K562 (cell line): ENCODE results near the gene DCAF8. TPM values are rescaled to one million over a fixed set of nuclear protein-coding genes. Genes with fewer than 3 reads are reported as not detected.

Experiments
- ATAC-seq: fragments of 200-7000 bp; cut with Tn5 transposase; 3 replicates; pipeline ENCODE4 v1.9.1; 2020; ENCODE audit warnings: moderate library complexity
- BruUV-seq: library from RNA; stranded (reverse); fragments of 400-500 nt; replicated peaks from 2 replicates; lab custom pipeline; 2021; lab: Mats Ljungman, UMichigan
- CTCF ChIA-PET: fragments of 300-600 bp; formaldehyde crosslinking; extraction: SDS; loops from one replicate; lab custom pipeline; 2021; ENCODE audit warnings: low intra/inter-chr PET ratio; lab: Yijun Ruan, JAX
- POLR2A ChIA-PET: fragments of 300-600, 350-650 bp; sonication (Branson Sonifier 250); formaldehyde crosslinking; extraction: SDS; loops from one replicate; lab custom pipeline; 2021; ENCODE audit warnings: antibody characterized with exemption, inconsistent platforms; lab: Yijun Ruan, JAX
- DNase-seq, 4 experiments: peaks; one replicate each; pipeline versions ENCODE4 v3.0.0 to v3.0.0-alpha.2; 2011 to 2018; ENCODE audit warnings: low spot score in 3 of 4, mixed read lengths in 3 of 4; ENCODE audit errors: extremely low read depth in 1 of 4
- FAIRE-seq: peaks from 2 replicates; lab custom pipeline; 2011; peaks lifted over from hg19 to GRCh38; lab: Jason Lieb, UNC
- H2AFZ ChIP-seq: 2 replicates; pipeline ENCODE4 v1.6.0; 2011; ENCODE audit warnings: low read depth, low read length, control low read depth, inconsistent platforms
- H3K27ac ChIP-seq: fragments of 200-600 bp; 3 replicates; pipeline ENCODE4 v1.8.0; 2011; ENCODE audit warnings: low read depth, mild to moderate bottlenecking, control low read depth, inconsistent platforms, low read length, moderate library complexity, mixed read lengths; ENCODE audit errors: extremely low read depth
- H3K27me3 ChIP-seq, 2 experiments: fragments of 300-600 bp in 1 of 2; 2 replicates in 1 of 2; 3 replicates in 1 of 2; pipeline versions ENCODE4 v1.6.0 to v1.8.0; 2011; ENCODE audit warnings: inconsistent platforms in 2 of 2, low read length in 2 of 2, mild to moderate bottlenecking in 1 of 2, mixed read lengths in 1 of 2, moderate library complexity in 1 of 2; ENCODE audit not compliant: control insufficient read depth in 2 of 2, insufficient read depth in 2 of 2
- H3K36me3 ChIP-seq: fragments of 300-600 bp; 3 replicates; pipeline ENCODE4 v1.8.0; 2011; ENCODE audit warnings: mild to moderate bottlenecking, low read length, inconsistent platforms; ENCODE audit not compliant: control insufficient read depth, insufficient read depth
- H3K4me1 ChIP-seq, 2 experiments: fragments of 200-600 bp in 1 of 2; replicated peaks in 1 of 2; 2 replicates in 1 of 2; 3 replicates in 1 of 2; pipeline versions ENCODE4 v1.5.1 to v1.8.0; 2011; ENCODE audit warnings: inconsistent platforms in 2 of 2, low read length in 2 of 2, mild to moderate bottlenecking in 1 of 2, mixed read lengths in 1 of 2, moderate library complexity in 1 of 2; ENCODE audit not compliant: control insufficient read depth in 2 of 2, insufficient read depth in 2 of 2
- H3K4me2 ChIP-seq: 2 replicates; pipeline ENCODE4 v1.6.1; 2011; ENCODE audit warnings: low read length, control low read depth, inconsistent platforms, mixed read lengths; ENCODE audit not compliant: insufficient read depth
- H3K4me3 ChIP-seq: fragments of 200-600 bp; sonication (generic), shearing (Covaris generic); 2 replicates; pipeline ENCODE4 v1.5.1; 2016; ENCODE audit warnings: control low read depth, inconsistent platforms
- H3K79me2 ChIP-seq: fragments of 200-600 bp; 3 replicates; pipeline ENCODE4 v1.8.0; 2011; ENCODE audit warnings: low read length, inconsistent platforms; ENCODE audit not compliant: control insufficient read depth, insufficient read depth
- H3K9ac ChIP-seq, 2 experiments: 2 replicates each; pipeline versions ENCODE4 v1.6.0 to v1.6.1; 2011; ENCODE audit warnings: low read depth in 2 of 2, low read length in 2 of 2, control low read depth in 1 of 2, inconsistent platforms in 1 of 2, mild to moderate bottlenecking in 1 of 2, mixed read lengths in 1 of 2; ENCODE audit not compliant: insufficient read depth in 1 of 2
- H3K9me1 ChIP-seq: one replicate; pipeline ENCODE4 v1.6.0; 2011; ENCODE audit warnings: inconsistent platforms, mild to moderate bottlenecking, low read length, moderate library complexity; ENCODE audit not compliant: control insufficient read depth, insufficient read depth
- H3K9me3 ChIP-seq: replicated peaks from 2 replicates; pipeline ENCODE4 v1.5.1; 2011; ENCODE audit warnings: low read depth, low read length, inconsistent platforms; ENCODE audit not compliant: control insufficient read depth, insufficient read depth
- H4K20me1 ChIP-seq: replicated peaks from 2 replicates; pipeline ENCODE4 v1.6.1; 2011; ENCODE audit warnings: low read length, inconsistent platforms, mixed read lengths; ENCODE audit not compliant: control insufficient read depth, insufficient read depth
- CHD1 ChIP-seq: fragments of 200-600 bp; sonication (generic); IDR thresholded peaks from one replicate; pipeline ENCODE4 v1.6.1; 2012; ENCODE audit warnings: mild to moderate bottlenecking, moderate library complexity, low read length, inconsistent platforms
- CREM ChIP-seq: IDR thresholded peaks from 2 replicates; pipeline ENCODE4 v1.6.1; 2014; ENCODE audit warnings: antibody characterized with exemption, low read depth
- DNMT1 ChIP-seq: fragments of 450-650 bp; IDR thresholded peaks from 2 replicates; pipeline ENCODE4 v1.6.1; 2016; ENCODE audit warnings: antibody characterized with exemption, mild to moderate bottlenecking
- FOXP1 ChIP-seq: sonication (generic); formaldehyde crosslinking; IDR thresholded peaks from 2 replicates; pipeline ENCODE4 v1.8.0; 2022; ENCODE audit warnings: mild to moderate bottlenecking, missing genetic modification reagents
- GATA2 ChIP-seq: sonication (generic); formaldehyde crosslinking; IDR thresholded peaks from 2 replicates; pipeline ENCODE4 v1.4.0; 2020; ENCODE audit warnings: mild to moderate bottlenecking, missing genetic modification reagents
- NFE2L1 ChIP-seq: fragments of 450-650 bp; IDR thresholded peaks from 2 replicates; pipeline ENCODE4 v1.6.1; 2016; ENCODE audit warnings: missing genetic modification characterization, low read depth, mild to moderate bottlenecking, missing compliant biosample characterization, moderate library complexity, borderline replicate concordance
- SMAD4 ChIP-seq: fragments of 250-450 bp; sonication (Bioruptor Pico); conservative IDR thresholded peaks from 2 replicates; pipeline ENCODE4 v1.8.0; 2021; ENCODE audit warnings: inconsistent platforms, mild to moderate bottlenecking, moderate library complexity
- TGIF2 ChIP-seq: sonication (generic); formaldehyde crosslinking; IDR thresholded peaks from 2 replicates; pipeline ENCODE4 v1.8.1; 2022; ENCODE audit warnings: mild to moderate bottlenecking, missing genetic modification reagents, moderate library complexity
- U2AF1 ChIP-seq: fragments of 200-400 bp; formaldehyde crosslinking; optimal IDR thresholded peaks from 2 replicates; pipeline ENCODE3; 2017; ENCODE audit warnings: mild to moderate bottlenecking, low read depth, low read length, moderate library complexity
- ZNF316 ChIP-seq: fragments of 450-650 bp; IDR thresholded peaks from 2 replicates; pipeline ENCODE4 v1.6.1; 2016
- ZNF431 ChIP-seq: sonication (generic); formaldehyde crosslinking; IDR thresholded peaks from 2 replicates; pipeline ENCODE4 v1.8.0; 2022; ENCODE audit warnings: mild to moderate bottlenecking, missing genetic modification reagents
- WGBS: fragments of 100-300 bp; shearing (Covaris generic); methylation state at CpG from one replicate; pipeline ENCODE4 v1.1.6; 2016; ENCODE audit warnings: low coverage, mixed read lengths; ENCODE audit not compliant: insufficient coverage; ENCODE audit errors: missing lambda C conversion rate; 5-methylcytosine and 5-hydroxymethylcytosine counted together
- in situ Hi-C: fragments of 300-500 bp; cut with MboI; formaldehyde crosslinking; loops from 4 replicates; pipeline ENCODE4 v1.15.0; 2018; ENCODE audit warnings: inconsistent platforms, mixed read lengths
- intact Hi-C: fragments of 100-400 bp; cut with micrococcal nuclease; formaldehyde crosslinking; loops from 2 replicates; pipeline ENCODE4 v1.14.2; 2022
- polyA plus RNA-seq, 8 experiments: library from polyadenylated mRNA; depleted of rRNA in 4 of 8; stranded (reverse) in 5 of 8; unstranded in 3 of 8; fragments of >200 nt; fragmentation: Nextera tagmentation in 2 of 8; fragmentation: Illumina TruSeq in 1 of 8; extraction: Ambion mirVana in 2 of 8; extraction: Trizol in 1 of 8; gene quantifications; 2 replicates each; pipeline versions ENCODE4 v1.2.1 to v1.2.3, GENCODE V29; 2011 to 2014; ENCODE audit warnings: inconsistent platforms in 1 of 8, missing spikeins in 1 of 8
- total RNA-seq, 7 experiments: library from RNA; depleted of rRNA in 6 of 7; stranded (reverse); fragments of >200 nt in 6 of 7; fragmentation: Illumina TruSeq in 2 of 7; extraction: Trizol in 2 of 7; gene quantifications; 2 replicates each; pipeline versions ENCODE4 v1.2.1 to v1.2.3, GENCODE V29; 2011 to 2021; ENCODE audit warnings: low replicate concordance in 1 of 7
- TF ChIP-seq, protein P1 (sequence below): sonication (generic); formaldehyde crosslinking; IDR thresholded peaks from 2 replicates; pipeline ENCODE4 v1.8.0; 2022; ENCODE audit warnings: missing genetic modification reagents, mild to moderate bottlenecking, borderline replicate concordance
- TF ChIP-seq, protein P2 (sequence below): fragments of 250-450 bp; sonication (Bioruptor Pico); IDR thresholded peaks from 2 replicates; pipeline ENCODE4 v1.9.0; 2021; ENCODE audit warnings: mild to moderate bottlenecking
- TF ChIP-seq, protein P3 (sequence below): sonication (generic); formaldehyde crosslinking; IDR thresholded peaks from 2 replicates; pipeline ENCODE4 v1.8.0; 2023; ENCODE audit warnings: mild to moderate bottlenecking, missing genetic modification reagents

Gene DCAF8
- total and polyA plus RNA-seq, 9 of the 15 experiments (the other 6 are each of a cell fraction or from before 2014, with no cell fraction given) = 11.6 to 149 (median 81.3) TPM

DNA sequence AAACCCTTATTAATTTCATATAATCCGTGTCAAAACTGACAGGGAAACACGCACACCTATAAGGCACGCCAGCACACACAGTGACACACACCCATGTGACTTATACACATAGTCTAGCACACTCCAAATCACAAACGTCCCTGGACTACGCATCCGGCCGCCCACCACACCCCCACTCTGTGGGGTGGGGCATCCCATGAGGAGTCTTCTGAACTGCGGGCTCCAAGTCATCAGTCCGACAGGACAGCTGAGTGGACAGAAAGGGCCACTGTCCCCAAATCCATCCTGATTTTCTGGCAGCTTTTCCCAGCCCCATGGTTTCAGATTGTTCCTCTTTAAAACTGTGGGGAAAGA is 56.3 kb downstream of the DCAF8 start (continued):
- TF ChIP-seq ZNF316 (peak; percentile 54), GATA2 (no peak)

DNA sequence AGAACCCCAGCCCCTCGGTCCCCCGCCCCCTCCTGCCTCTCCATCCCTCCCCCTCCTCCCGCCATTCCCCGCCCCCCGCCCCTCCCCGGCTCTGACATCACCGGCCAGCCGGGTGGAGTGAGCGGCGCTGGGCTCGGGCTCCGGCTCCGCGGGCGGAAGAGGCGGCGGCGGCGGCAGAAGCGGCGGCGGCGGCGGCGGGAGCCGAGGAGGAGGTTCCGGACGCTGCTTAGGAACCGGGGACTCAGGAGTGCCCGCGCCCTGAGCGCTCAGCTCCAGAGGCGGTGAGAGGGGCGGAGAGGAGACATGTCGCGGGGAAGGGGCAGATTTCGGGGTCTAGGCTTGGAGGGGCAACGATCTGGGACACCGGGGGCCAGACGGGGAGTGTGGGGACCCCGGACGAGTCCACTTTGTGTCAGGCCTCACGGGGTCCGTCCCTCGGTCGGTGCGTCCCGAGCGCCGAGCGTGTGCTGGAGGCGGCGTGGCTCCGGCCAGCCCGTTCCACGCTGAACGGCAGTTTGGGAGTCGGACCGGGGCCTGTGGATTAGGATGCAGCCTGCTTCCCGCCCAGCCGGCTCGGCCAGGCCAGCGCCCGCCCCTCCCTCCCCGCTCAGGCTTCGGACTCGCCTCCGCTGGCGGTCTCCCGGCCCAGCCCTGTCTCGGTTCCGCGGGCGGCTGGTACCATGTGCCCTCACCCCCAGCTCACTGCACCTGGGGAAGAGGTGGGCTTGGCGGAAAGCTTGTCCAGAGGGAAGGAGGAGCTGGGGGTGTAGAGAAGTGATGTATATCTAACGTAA is 56.9 kb downstream of the DCAF8 start, which contains the start of gene PEA15:
Gene PEA15, plus strand, starts transcription at position 143 of the 794 bp plus-strand sequence. CDS start 6,161 bp downstream, outside the sequence.
- Histone ChIP-seq H3K4me2 (peak within 1 kb of the TSS; percentile 92), H3K4me3 (peak within 1 kb of the TSS; percentile 94), H3K9me1 (no peaks in the 10 kb centered on the region), H3K36me3 (peaks cover 35% of the 10 kb centered on the region; the same call in 2 of the 3 replicates), H3K9ac (peak within 1 kb of the TSS; percentile 94 to 99), H3K27me3 (no peaks in the 10 kb centered on the region), H2AFZ (peak within 1 kb of the TSS; percentile 86), H4K20me1 (0 out of 2 replicates have a peak, but pooled peaks cover 3% of the 10 kb centered on the region), H3K9me3 (no peaks in the 10 kb centered on the region), H3K4me1 (peaks cover 25 to 30% of the 10 kb centered on the region in 2 experiments), H3K27ac (peak within 1 kb of the TSS; percentile 86), H3K79me2 (peaks cover 16% of the 10 kb centered on the region)
- in situ Hi-C loops = no loop called here
- intact Hi-C loops = no loop called here
- WGBS = 1% methylated on average over 43 of the region's 76 CpGs
- ChIA-PET POLR2A (interaction anchor here (0.7 kb wide), 1 partner anchor 9 kb away, joined by 3 read pairs; no protein-coding TSS in a partner anchor), CTCF (no interaction called here)
- BruUV-seq = TSS peak; percentile 58
- no peak for FAIRE-seq
- ATAC-seq = peak; percentile 90
- peak; percentile 79 to 95 (median 94) for DNase-seq
- TF ChIP-seq, protein P1, sequence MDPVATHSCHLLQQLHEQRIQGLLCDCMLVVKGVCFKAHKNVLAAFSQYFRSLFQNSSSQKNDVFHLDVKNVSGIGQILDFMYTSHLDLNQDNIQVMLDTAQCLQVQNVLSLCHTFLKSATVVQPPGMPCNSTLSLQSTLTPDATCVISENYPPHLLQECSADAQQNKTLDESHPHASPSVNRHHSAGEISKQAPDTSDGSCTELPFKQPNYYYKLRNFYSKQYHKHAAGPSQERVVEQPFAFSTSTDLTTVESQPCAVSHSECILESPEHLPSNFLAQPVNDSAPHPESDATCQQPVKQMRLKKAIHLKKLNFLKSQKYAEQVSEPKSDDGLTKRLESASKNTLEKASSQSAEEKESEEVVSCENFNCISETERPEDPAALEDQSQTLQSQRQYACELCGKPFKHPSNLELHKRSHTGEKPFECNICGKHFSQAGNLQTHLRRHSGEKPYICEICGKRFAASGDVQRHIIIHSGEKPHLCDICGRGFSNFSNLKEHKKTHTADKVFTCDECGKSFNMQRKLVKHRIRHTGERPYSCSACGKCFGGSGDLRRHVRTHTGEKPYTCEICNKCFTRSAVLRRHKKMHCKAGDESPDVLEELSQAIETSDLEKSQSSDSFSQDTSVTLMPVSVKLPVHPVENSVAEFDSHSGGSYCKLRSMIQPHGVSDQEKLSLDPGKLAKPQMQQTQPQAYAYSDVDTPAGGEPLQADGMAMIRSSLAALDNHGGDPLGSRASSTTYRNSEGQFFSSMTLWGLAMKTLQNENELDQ (CRISPR knock-in tag) = no peak
- TF ChIP-seq CHD1 = peak; percentile 75
- TF ChIP-seq, protein P2, sequence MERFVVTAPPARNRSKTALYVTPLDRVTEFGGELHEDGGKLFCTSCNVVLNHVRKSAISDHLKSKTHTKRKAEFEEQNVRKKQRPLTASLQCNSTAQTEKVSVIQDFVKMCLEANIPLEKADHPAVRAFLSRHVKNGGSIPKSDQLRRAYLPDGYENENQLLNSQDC = peak; percentile 91; the same call in 1 of the 2 replicates
- TF ChIP-seq, protein P3, sequence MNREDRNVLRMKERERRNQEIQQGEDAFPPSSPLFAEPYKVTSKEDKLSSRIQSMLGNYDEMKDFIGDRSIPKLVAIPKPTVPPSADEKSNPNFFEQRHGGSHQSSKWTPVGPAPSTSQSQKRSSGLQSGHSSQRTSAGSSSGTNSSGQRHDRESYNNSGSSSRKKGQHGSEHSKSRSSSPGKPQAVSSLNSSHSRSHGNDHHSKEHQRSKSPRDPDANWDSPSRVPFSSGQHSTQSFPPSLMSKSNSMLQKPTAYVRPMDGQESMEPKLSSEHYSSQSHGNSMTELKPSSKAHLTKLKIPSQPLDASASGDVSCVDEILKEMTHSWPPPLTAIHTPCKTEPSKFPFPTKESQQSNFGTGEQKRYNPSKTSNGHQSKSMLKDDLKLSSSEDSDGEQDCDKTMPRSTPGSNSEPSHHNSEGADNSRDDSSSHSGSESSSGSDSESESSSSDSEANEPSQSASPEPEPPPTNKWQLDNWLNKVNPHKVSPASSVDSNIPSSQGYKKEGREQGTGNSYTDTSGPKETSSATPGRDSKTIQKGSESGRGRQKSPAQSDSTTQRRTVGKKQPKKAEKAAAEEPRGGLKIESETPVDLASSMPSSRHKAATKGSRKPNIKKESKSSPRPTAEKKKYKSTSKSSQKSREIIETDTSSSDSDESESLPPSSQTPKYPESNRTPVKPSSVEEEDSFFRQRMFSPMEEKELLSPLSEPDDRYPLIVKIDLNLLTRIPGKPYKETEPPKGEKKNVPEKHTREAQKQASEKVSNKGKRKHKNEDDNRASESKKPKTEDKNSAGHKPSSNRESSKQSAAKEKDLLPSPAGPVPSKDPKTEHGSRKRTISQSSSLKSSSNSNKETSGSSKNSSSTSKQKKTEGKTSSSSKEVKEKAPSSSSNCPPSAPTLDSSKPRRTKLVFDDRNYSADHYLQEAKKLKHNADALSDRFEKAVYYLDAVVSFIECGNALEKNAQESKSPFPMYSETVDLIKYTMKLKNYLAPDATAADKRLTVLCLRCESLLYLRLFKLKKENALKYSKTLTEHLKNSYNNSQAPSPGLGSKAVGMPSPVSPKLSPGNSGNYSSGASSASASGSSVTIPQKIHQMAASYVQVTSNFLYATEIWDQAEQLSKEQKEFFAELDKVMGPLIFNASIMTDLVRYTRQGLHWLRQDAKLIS (CRISPR knock-in tag) = peak; percentile 60; the same call in 1 of the 2 replicates
- peak; percentile 68 for TF ChIP-seq SMAD4 (CRISPR knock-in tag)
- peak; percentile 23 for TF ChIP-seq U2AF1
- TF ChIP-seq TGIF2 (CRISPR knock-in tag) = no peak
- TF ChIP-seq NFE2L1 = no peak
- 0 out of 2 replicates have a peak, but pooled peaks have one; percentile 23 for TF ChIP-seq ZNF431 (CRISPR knock-in tag)
- TF ChIP-seq FOXP1 (CRISPR knock-in tag) = peak; percentile 48; the same call in 1 of the 2 replicates
- peak; percentile 59 for TF ChIP-seq CREM
- TF ChIP-seq DNMT1 = no peak
